MCF 10A (cell line): Measurements from ENCODE around the gene PTAFR. TPM values are rescaled to one million over a fixed set of nuclear protein-coding genes. Genes with fewer than 3 reads are reported as not detected.

Source experiments
- BruUV-seq: library from RNA; stranded (reverse); fragments of 400-500 nt; replicated peaks from 2 replicates; lab custom pipeline; 2021; lab: Mats Ljungman, UMichigan
- CTCF ChIA-PET: fragments of 300-600 bp; sonication (Branson Sonifier 250); formaldehyde crosslinking; extraction: SDS; loops from one replicate; lab custom pipeline; 2021; ENCODE audit warnings: antibody characterized with exemption, inconsistent platforms; lab: Yijun Ruan, JAX
- POLR2A ChIA-PET: fragments of 300-600, 350-650 bp; sonication (Branson Sonifier 250); formaldehyde crosslinking; extraction: SDS; loops from one replicate; lab custom pipeline; 2020; ENCODE audit warnings: antibody characterized with exemption, inconsistent platforms; lab: Yijun Ruan, JAX
- DNase-seq: peaks from one replicate; pipeline ENCODE4 v3.0.0-alpha.2; 2018; ENCODE audit not compliant: unreplicated experiment
- H3K27ac Mint-ChIP-seq: one replicate; pipeline ENCODE4 v1.8.0; 2022; ENCODE audit warnings: mild to moderate bottlenecking, low read depth, mixed read lengths; ENCODE audit not compliant: unreplicated experiment
- H3K27me3 Mint-ChIP-seq: one replicate; pipeline ENCODE4 v1.8.0; 2022; ENCODE audit warnings: mixed read lengths; ENCODE audit not compliant: insufficient read depth, unreplicated experiment
- H3K36me3 Mint-ChIP-seq: one replicate; pipeline ENCODE4 v1.8.0; 2022; ENCODE audit warnings: mild to moderate bottlenecking, moderate library complexity, mixed read lengths; ENCODE audit not compliant: insufficient read depth, unreplicated experiment
- H3K4me1 Mint-ChIP-seq: one replicate; pipeline ENCODE4 v1.8.0; 2022; ENCODE audit warnings: mixed read lengths; ENCODE audit not compliant: insufficient read depth, unreplicated experiment
- H3K4me3 Mint-ChIP-seq: one replicate; pipeline ENCODE4 v1.8.0; 2022; ENCODE audit warnings: mild to moderate bottlenecking, moderate library complexity, mixed read lengths; ENCODE audit not compliant: unreplicated experiment
- H3K9me3 Mint-ChIP-seq: one replicate; pipeline ENCODE4 v1.8.0; 2022; ENCODE audit warnings: mixed read lengths; ENCODE audit not compliant: unreplicated experiment
- CTCF ChIP-seq: fragments of 200-600 bp; IDR thresholded peaks from one replicate; pipeline ENCODE4 v1.8.0; 2022; ENCODE audit warnings: antibody characterized with exemption, mild to moderate bottlenecking; ENCODE audit not compliant: unreplicated experiment
- intact Hi-C: fragments of 100-400 bp; cut with micrococcal nuclease; formaldehyde crosslinking; loops from 2 replicates; pipeline ENCODE4 v1.14.1; 2022
- total RNA-seq: library from RNA; stranded (reverse); gene quantifications from 2 replicates; pipeline ENCODE4 v1.2.3, GENCODE V29; 2022

PTAFR gene
- total RNA-seq, 1 experiment from 2014 or later: 1.6 TPM

GRCh38 chr1:28190996-28191645, 14.6 kb upstream of the PTAFR start:
- no peaks in the 10 kb centered on the region for H3K9me3 Mint-ChIP-seq
- POLR2A ChIA-PET: interaction anchor here (0.6 to 4.2 kb wide), 2 partner anchors 53 to 103 kb away, joined by 3 to 33 read pairs; partner anchors contain the start of gene EYA3
- CTCF ChIA-PET: interaction anchor here (0.6 to 7.6 kb wide), 2 partner anchors 85 to 101 kb away, joined by 3 to 47 read pairs; partner anchors contain the start of gene EYA3
- intact Hi-C loops: no loop called here
- no peak for TF ChIP-seq CTCF
- no peaks in the 10 kb centered on the region for H3K36me3 Mint-ChIP-seq
- H3K27ac Mint-ChIP-seq: no peak overlapping the region
- H3K4me3 Mint-ChIP-seq: no peak overlapping the region
- no peaks in the 10 kb centered on the region for H3K27me3 Mint-ChIP-seq
- no peak for DNase-seq
- BruUV-seq: no TSS peak
- peaks cover 8% of the 10 kb centered on the region for H3K4me1 Mint-ChIP-seq

DNA sequence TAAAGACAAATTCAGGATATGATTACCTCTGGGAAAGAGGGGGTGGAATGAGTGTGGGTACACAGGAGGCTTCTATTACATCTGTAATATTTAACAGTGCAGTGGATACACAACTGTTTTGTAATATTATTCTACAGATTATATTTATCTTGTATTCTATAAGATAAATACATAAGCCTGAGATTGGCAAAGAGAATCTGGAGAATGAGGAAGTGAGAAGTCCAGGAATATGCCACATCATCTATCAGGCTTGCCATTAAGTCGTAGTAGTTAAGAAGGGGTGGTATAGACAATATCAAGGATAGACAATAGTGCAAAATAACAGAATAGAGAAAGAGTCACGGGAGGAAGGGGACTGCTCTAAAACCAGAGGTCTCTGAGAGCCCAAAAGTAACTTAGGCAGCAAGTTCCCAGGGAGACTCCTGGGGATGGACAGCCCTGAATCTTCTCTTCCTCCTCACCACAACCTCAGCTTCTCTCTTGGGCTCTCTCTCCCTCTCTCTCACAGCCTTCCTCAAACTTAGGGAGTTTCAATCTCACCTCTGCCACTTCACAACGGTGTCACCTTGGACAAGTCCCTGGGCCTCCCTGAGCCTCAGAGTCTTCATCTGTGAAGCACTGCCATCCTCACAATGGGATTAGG, 14.0 kb upstream of the PTAFR start:
- H3K27ac Mint-ChIP-seq: no peak overlapping the region
- H3K9me3 Mint-ChIP-seq: no peaks in the 10 kb centered on the region
- no peaks in the 10 kb centered on the region for H3K36me3 Mint-ChIP-seq
- BruUV-seq: no TSS peak
- H3K4me3 Mint-ChIP-seq: no peak overlapping the region
- intact Hi-C loops: no loop called here
- H3K27me3 Mint-ChIP-seq: no peaks in the 10 kb centered on the region
- no peak for DNase-seq
- TF ChIP-seq CTCF: no peak
- ChIA-PET POLR2A (no interaction called here), CTCF (no interaction called here)
- peaks cover 8% of the 10 kb centered on the region for H3K4me1 Mint-ChIP-seq

DNA sequence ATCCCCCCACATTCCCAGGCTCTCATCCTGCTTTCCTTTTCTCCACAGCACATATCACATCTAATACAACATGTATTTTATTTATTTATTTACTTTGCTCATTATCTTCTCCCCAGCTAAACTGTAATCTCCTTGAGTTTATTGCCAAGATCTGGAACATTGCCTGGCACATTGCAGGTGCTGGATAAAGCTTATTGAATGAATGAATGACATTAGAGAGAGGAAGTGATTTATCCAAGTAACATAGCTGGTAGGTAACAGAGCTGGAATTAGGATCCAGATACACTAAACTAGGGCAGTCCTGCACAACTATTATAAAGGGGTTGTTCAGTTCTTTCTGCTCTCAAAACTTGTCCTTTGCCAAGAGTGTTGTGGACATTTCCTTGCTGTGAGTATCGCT, 8.6 kb upstream of the PTAFR start:
- no peak for DNase-seq
- Mint-ChIP-seq H3K4me3 (no peak overlapping the region), H3K27me3 (no peaks in the 10 kb centered on the region), H3K9me3 (no peaks in the 10 kb centered on the region), H3K27ac (no peak overlapping the region), H3K4me1 (peaks cover 9% of the 10 kb centered on the region), H3K36me3 (peaks cover 6% of the 10 kb centered on the region)
- ChIA-PET CTCF (interaction anchor here (0.7 kb wide), 2 partner anchors 20 to 88 kb away, joined by 3 read pairs; no protein-coding TSS in a partner anchor), POLR2A (interaction anchor here (1.3 kb wide), 1 partner anchor 9 kb away, joined by 6 read pairs; no protein-coding TSS in a partner anchor)
- no peak for TF ChIP-seq CTCF
- intact Hi-C loops: no loop called here
- no TSS peak for BruUV-seq
